Measurements from ENCODE around the gene FAM50B. TPM values are rescaled to one million over a fixed set of nuclear protein-coding genes. Genes with fewer than 3 reads are reported as not detected.

FAM50B gene
- total RNA-seq, 3 donors from 2014 or later (not counting 1 experiment from before 2014, with no cell fraction given) = 1.9 to 4.7 (median 1.9) TPM

DNA sequence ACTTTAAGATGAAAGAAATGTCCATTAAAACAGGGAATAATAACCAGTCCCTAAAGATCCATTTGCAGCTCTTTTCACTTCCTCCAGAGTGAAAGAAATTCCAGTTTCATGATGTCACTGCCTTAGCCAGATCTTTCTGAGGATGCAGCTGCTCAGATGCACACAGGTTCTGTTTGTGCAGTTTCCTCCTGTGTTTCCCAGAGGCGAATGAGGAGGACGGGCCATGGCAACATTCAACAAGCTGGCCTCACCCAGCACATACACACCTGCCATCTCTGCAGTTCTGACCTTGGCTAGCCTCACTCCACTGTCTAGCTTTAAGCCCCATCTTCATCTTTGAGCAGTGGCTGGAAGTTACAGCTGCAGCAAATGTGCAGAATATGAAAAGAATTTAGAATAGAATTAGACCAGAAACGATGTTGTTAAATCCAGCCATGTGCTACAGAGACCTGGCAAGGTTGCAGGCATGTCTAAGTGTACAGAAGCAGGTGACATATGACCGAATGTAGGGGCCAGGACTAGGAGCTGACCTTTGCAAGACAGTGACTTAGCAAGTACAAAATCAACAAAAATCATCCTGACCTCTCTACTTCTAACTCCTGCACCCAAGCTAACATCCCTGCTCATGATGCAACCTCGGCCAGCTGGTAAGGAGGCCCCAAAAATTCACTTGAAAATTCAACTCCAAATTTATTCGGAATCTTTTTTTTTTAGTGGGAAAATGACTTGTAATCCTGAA is 35.0 kb downstream of the FAM50B start:
- ATAC-seq (no peak), DNase-seq (no peak)
- H3K4me3 ChIP-seq (ENCODE audit: low read length) = no peak overlapping the region
- no peaks in the 10 kb centered on the region for H3K36me3 ChIP-seq (ENCODE audit: control insufficient read depth, insufficient read depth, low read length)
- no peak overlapping the region for H3K27ac ChIP-seq (ENCODE audit: low read length)
- 76% methylated on average over 6 of the region's 6 CpGs for WGBS (ENCODE audit: insufficient coverage)
- no peaks in the 10 kb centered on the region for H3K27me3 ChIP-seq (ENCODE audit: control insufficient read depth, insufficient read depth, low read length)
- H3K4me1 Mint-ChIP-seq = no peaks in the 10 kb centered on the region
- intact Hi-C loops (cut with micrococcal nuclease) = no loop called here
- H3K4me1 ChIP-seq (ENCODE audit: control insufficient read depth, insufficient read depth, low read length) = no peaks in the 10 kb centered on the region
- no peaks in the 10 kb centered on the region for H3K9me3 ChIP-seq (ENCODE audit: control insufficient read depth, insufficient read depth, low read length)
- peaks cover 2 to 12% of the 10 kb centered on the region in 2 donors for H3K27me3 Mint-ChIP-seq (ENCODE audit: low read depth in 2 of 2)
- H3K9me3 Mint-ChIP-seq = no peaks in the 10 kb centered on the region
- no peak overlapping the region for H3K27ac Mint-ChIP-seq
- no peaks in the 10 kb centered on the region for H3K36me3 Mint-ChIP-seq
- no peak overlapping the region for H3K4me3 Mint-ChIP-seq
- TF ChIP-seq, protein P1, sequence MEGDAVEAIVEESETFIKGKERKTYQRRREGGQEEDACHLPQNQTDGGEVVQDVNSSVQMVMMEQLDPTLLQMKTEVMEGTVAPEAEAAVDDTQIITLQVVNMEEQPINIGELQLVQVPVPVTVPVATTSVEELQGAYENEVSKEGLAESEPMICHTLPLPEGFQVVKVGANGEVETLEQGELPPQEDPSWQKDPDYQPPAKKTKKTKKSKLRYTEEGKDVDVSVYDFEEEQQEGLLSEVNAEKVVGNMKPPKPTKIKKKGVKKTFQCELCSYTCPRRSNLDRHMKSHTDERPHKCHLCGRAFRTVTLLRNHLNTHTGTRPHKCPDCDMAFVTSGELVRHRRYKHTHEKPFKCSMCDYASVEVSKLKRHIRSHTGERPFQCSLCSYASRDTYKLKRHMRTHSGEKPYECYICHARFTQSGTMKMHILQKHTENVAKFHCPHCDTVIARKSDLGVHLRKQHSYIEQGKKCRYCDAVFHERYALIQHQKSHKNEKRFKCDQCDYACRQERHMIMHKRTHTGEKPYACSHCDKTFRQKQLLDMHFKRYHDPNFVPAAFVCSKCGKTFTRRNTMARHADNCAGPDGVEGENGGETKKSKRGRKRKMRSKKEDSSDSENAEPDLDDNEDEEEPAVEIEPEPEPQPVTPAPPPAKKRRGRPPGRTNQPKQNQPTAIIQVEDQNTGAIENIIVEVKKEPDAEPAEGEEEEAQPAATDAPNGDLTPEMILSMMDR (IDR thresholded peaks at IDR 0.05) = no peak

DNA sequence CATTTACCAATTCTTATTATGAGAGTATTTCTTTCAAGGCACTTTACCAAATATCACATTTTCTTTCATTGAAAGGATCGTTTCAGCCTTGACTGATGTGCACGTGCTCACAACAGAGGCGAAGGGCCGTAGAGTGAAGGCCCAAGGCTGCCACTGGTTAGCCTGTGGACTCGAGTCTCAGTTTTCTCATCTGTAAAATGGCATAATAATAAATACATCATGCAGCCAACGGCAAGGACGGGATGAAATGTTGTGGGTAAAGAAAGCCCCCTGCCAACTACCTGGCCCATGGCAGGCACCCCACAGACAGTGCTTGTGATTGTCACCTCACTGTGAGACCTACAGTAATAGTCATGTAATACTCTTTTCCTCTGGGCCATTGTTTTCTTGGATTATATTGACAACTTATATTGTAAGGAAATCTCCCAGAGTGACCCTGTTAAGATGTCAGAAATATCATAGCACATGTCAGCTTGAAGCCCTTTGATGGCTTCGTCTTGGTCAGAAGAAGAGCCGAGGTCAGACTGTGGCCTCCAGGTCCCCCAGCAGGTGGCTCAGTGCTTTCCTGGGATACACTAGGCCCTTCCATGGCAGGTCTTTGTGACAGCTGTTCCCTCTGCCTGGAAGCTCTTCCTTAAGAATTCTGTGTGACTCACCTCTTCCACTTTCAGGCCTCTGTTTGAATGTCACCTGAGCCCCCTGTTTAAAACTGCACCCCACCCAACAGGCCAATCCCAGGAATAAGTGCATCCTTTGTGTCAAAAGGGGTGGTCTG is 36.3 kb downstream of the FAM50B start:
- intact Hi-C loops (cut with micrococcal nuclease) = no loop called here
- Mint-ChIP-seq H3K9me3 (no peaks in the 10 kb centered on the region), H3K27ac (no peak overlapping the region), H3K36me3 (no peaks in the 10 kb centered on the region), H3K27me3 (ENCODE audit: low read depth in 2 of 2) (peaks cover 5 to 19% of the 10 kb centered on the region in 2 donors), H3K4me1 (no peaks in the 10 kb centered on the region), H3K4me3 (no peak overlapping the region)
- WGBS (ENCODE audit: insufficient coverage) = 94% methylated on average over 8 of the region's 9 CpGs
- no peak for ATAC-seq
- Histone ChIP-seq H3K4me3 (ENCODE audit: low read length) (no peak overlapping the region), H3K9me3 (ENCODE audit: control insufficient read depth, insufficient read depth, low read length) (no peaks in the 10 kb centered on the region), H3K4me1 (ENCODE audit: control insufficient read depth, insufficient read depth, low read length) (no peaks in the 10 kb centered on the region), H3K36me3 (ENCODE audit: control insufficient read depth, insufficient read depth, low read length) (no peaks in the 10 kb centered on the region), H3K27ac (ENCODE audit: low read length) (no peak overlapping the region), H3K27me3 (ENCODE audit: control insufficient read depth, insufficient read depth, low read length) (no peaks in the 10 kb centered on the region)
- no peak for DNase-seq
- TF ChIP-seq, protein P1 (IDR thresholded peaks at IDR 0.05) = no peak

DNA sequence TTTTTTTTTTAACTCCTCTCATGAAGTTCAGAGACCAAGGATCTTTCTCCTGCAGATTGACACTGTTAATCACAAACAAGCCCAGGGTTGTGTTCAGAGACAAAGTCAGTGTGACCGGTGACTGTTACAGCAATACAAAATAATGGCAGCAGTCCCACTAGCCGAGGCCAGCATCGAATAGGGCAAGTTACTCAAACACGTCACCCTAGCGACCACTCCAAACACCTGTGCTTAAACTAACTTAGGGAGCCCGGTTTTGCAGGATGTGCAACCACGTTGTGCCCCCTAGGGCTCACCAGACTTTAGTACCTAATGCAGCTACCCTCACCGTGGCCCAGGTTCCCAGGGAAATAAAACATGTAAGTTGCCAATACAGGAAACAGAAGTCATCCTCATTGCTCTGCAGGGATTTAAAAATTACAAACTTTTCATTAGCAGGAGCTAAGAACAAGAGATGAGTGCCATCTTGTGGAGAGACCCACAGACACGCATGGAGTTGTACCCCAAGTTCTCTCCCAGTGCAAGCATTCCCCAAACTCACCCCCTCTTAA is 38.1 kb downstream of the FAM50B start:
- H3K27ac ChIP-seq (ENCODE audit: low read length) = no peak overlapping the region
- H3K36me3 ChIP-seq (ENCODE audit: control insufficient read depth, insufficient read depth, low read length) = no peaks in the 10 kb centered on the region
- no peak overlapping the region for H3K4me3 ChIP-seq (ENCODE audit: low read length)
- intact Hi-C loops (cut with micrococcal nuclease) = no loop called here
- Mint-ChIP-seq H3K4me3 (no peak overlapping the region), H3K4me1 (no peaks in the 10 kb centered on the region), H3K9me3 (no peaks in the 10 kb centered on the region), H3K36me3 (no peaks in the 10 kb centered on the region), H3K27ac (no peak overlapping the region), H3K27me3 (ENCODE audit: low read depth in 2 of 2) (peaks cover 3 to 8% of the 10 kb centered on the region in 2 donors)
- ATAC-seq (no peak), DNase-seq (peak in 1 of 2 donors; percentile 22)
- no peaks in the 10 kb centered on the region for H3K9me3 ChIP-seq (ENCODE audit: control insufficient read depth, insufficient read depth, low read length)
- no peaks in the 10 kb centered on the region for H3K27me3 ChIP-seq (ENCODE audit: control insufficient read depth, insufficient read depth, low read length)
- no peaks in the 10 kb centered on the region for H3K4me1 ChIP-seq (ENCODE audit: control insufficient read depth, insufficient read depth, low read length)
- 71% methylated on average over 9 of the region's 9 CpGs for WGBS (ENCODE audit: insufficient coverage)
- TF ChIP-seq, protein P1 (IDR thresholded peaks at IDR 0.05) = no peak

All from natural killer cell (primary cell).